Muscle of leg (tissue), 11 donors: ENCODE data around the gene MBOAT1. TPM values are rescaled to one million over a fixed set of nuclear protein-coding genes. Genes with fewer than 3 reads are reported as not detected.
"Not testable (repeated sequence)": the region's sequence is repeated elsewhere in the genome, so short reads cannot be mapped to it uniquely, and the experiment has no call there.

ENCODE experiments used
- DNase-seq: peaks from one replicate; pipeline ENCODE4 v3.0.0; 2013
- H3K27ac ChIP-seq: one replicate; pipeline ENCODE4 v1.5.1; 2013; ENCODE audit warnings: mild to moderate bottlenecking, low read length, control low read depth
- H3K27me3 ChIP-seq: one replicate; pipeline ENCODE4 v1.6.1; 2013; ENCODE audit warnings: low read length; ENCODE audit not compliant: control insufficient read depth, insufficient read depth
- H3K36me3 ChIP-seq: one replicate; pipeline ENCODE4 v1.6.1; 2013; ENCODE audit warnings: low read length; ENCODE audit not compliant: control insufficient read depth, insufficient read depth
- H3K4me1 ChIP-seq: one replicate; pipeline ENCODE4 v1.6.1; 2013; ENCODE audit warnings: low read length; ENCODE audit not compliant: control insufficient read depth, insufficient read depth
- H3K4me3 ChIP-seq: one replicate; pipeline ENCODE4 v1.5.1; 2013; ENCODE audit warnings: low read length, control low read depth
- H3K9me3 ChIP-seq: replicated peaks from 2 replicates; pipeline ENCODE4 v1.6.1; 2013; ENCODE audit warnings: low read depth, low read length; ENCODE audit not compliant: control insufficient read depth
- WGBS: methylation state at CpG from one replicate; pipeline ENCODE4 v1.1.5; 2013; ENCODE audit warnings: missing lambda C conversion rate; ENCODE audit not compliant: insufficient coverage; 5-methylcytosine and 5-hydroxymethylcytosine counted together
- polyA plus RNA-seq, 8 donors: library from polyadenylated mRNA; unstranded; fragments of 120-200 nt; gene quantifications; one replicate each; pipeline versions ENCODE4 v1.2.1 to v1.2.3, GENCODE V29; 2013; ENCODE audit warnings: inconsistent platforms in 1 of 8, low replicate concordance in 1 of 8; ENCODE audit not compliant: insufficient read length in 8 of 8, insufficient read depth in 1 of 8
- total RNA-seq: library from RNA; stranded (reverse); fragments of 120-200 nt; gene quantifications from one replicate; pipeline ENCODE4 v1.2.4, GENCODE V29; 2013

The MBOAT1 gene
- total and polyA plus RNA-seq, 9 donors = 3.5 to 6.1 (median 4.5) TPM

DNA sequence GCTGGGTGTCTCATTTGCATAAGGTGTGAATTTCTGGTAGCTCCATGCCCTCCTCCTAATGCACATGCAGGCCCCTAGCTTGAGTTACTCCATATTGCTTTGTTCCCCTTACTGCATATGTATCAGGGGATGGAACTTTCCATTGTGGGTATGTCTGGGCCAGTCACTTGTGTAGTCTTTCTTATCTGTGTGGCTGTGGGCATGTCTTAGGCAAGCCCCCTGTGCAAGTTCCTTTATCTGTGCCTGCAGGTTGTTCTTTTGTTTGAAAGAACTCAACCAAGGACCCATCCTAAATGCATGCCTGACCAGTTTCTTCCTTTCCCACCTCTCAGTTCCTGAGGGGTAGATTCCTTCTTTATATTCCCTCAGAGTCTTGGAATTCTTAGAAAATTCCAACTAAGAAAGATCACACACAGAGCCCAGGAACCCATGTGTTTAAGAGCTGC lies 23.6 kb downstream of the MBOAT1 start:
- Histone ChIP-seq H3K36me3 (no peaks in the 10 kb centered on the region), H3K27ac (no peak overlapping the region), H3K4me3 (no peak overlapping the region), H3K4me1 (no peaks in the 10 kb centered on the region), H3K27me3 (no peaks in the 10 kb centered on the region), H3K9me3 (no peaks in the 10 kb centered on the region)
- DNase-seq = no peak

DNA sequence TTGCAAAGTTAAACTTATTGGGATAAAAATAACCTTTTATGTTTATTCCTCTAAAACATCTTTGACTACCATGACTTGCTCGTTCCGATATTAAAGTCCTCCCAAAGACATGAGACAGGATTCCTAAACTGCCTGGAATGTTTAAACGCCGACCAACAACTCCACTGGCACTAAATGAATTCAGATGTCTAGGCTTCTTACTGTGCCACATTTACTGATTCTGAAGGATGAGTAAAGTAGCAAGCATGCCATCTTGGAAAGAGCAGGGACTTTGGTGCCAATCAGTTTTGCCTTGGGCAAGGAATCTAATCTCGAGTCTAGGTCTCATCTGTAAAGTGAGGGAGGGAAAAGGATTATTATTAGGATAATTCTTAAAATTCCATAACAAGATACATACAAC lies 25.3 kb downstream of the MBOAT1 start:
- no peaks in the 10 kb centered on the region for H3K4me1 ChIP-seq
- 100% methylated on average over 2 of the region's 5 CpGs for WGBS
- no peaks in the 10 kb centered on the region for H3K36me3 ChIP-seq
- H3K9me3 ChIP-seq = no peaks in the 10 kb centered on the region
- DNase-seq = no peak
- no peaks in the 10 kb centered on the region for H3K27me3 ChIP-seq
- no peak overlapping the region for H3K4me3 ChIP-seq
- no peak overlapping the region for H3K27ac ChIP-seq

DNA sequence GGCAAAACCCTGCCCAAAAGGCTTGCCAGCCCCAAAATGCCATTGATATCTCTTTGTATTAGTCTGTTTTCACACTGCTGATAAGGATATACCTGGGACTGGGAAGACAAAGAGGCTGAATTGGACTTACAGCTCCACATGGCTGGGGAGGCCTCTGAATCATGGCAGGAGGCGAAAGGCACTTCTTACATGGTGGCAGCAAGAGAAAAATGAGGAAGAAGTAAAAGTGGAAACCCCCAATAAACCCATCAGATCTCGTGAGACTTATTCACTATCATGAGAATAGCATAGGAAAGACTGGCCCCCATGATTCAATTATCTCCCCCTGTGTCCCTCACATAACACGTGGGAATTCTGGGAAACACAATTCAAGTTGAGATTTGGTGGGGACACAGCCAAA lies 28.6 kb downstream of the MBOAT1 start:
- H3K4me1 ChIP-seq = peaks cover 4% of the 10 kb centered on the region
- no peak overlapping the region for H3K4me3 ChIP-seq
- H3K27ac ChIP-seq = no peak overlapping the region
- DNase-seq = no peak
- H3K27me3 ChIP-seq = no peaks in the 10 kb centered on the region
- no peaks in the 10 kb centered on the region for H3K9me3 ChIP-seq
- no peaks in the 10 kb centered on the region for H3K36me3 ChIP-seq
- WGBS = 100% methylated on average over 1 of the region's 3 CpGs

- DNase-seq = no peak
- Histone ChIP-seq H3K4me3 (no peak overlapping the region), H3K9me3 (no peaks in the 10 kb centered on the region), H3K27ac (no peak overlapping the region), H3K27me3 (no peaks in the 10 kb centered on the region), H3K4me1 (peaks cover 4% of the 10 kb centered on the region), H3K36me3 (no peaks in the 10 kb centered on the region)
- 100% methylated on average over 1 of the region's 2 CpGs for whole genome bisulfite sequencing
Measured at GRCh38 chr6:20182926-20183521, 29.2 kb downstream of the MBOAT1 start.

GRCh38 chr6:20182069-20182468 lies 30.2 kb downstream of the MBOAT1 start:
- Histone ChIP-seq H3K27ac (no peak overlapping the region), H3K9me3 (no peaks in the 10 kb centered on the region), H3K27me3 (no peaks in the 10 kb centered on the region), H3K4me1 (peaks cover 4% of the 10 kb centered on the region), H3K36me3 (no peaks in the 10 kb centered on the region), H3K4me3 (no peak overlapping the region)
- no CpG with 5 or more reads among the region's 2 CpGs for WGBS
- DNase-seq = no peak

DNA sequence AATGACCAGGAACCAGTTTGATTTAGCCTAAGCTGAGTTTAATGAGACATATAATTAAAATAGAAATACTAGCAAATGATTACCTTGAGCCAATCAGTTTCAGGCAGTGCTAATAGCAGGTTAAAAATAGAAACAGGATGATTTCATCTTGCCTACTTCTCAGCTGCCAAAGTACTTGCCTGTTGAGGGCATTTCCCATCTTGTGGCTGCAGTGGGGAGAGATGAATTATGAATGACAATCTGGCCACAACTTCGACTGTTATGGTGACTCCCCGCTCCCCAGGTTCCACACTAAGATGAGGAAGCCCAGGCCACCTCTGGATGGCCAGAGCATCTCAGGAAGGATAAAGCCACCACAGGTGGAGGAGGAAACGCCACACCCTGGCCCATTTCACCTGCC lies 31.3 kb downstream of the MBOAT1 start:
- no peaks in the 10 kb centered on the region for H3K9me3 ChIP-seq
- no peaks in the 10 kb centered on the region for H3K36me3 ChIP-seq
- H3K27ac ChIP-seq = no peak overlapping the region
- no peaks in the 10 kb centered on the region for H3K27me3 ChIP-seq
- H3K4me1 ChIP-seq = peaks cover 4% of the 10 kb centered on the region
- no peak for DNase-seq
- no peak overlapping the region for H3K4me3 ChIP-seq
- 80% methylated on average over 3 of the region's 3 CpGs for WGBS

DNA sequence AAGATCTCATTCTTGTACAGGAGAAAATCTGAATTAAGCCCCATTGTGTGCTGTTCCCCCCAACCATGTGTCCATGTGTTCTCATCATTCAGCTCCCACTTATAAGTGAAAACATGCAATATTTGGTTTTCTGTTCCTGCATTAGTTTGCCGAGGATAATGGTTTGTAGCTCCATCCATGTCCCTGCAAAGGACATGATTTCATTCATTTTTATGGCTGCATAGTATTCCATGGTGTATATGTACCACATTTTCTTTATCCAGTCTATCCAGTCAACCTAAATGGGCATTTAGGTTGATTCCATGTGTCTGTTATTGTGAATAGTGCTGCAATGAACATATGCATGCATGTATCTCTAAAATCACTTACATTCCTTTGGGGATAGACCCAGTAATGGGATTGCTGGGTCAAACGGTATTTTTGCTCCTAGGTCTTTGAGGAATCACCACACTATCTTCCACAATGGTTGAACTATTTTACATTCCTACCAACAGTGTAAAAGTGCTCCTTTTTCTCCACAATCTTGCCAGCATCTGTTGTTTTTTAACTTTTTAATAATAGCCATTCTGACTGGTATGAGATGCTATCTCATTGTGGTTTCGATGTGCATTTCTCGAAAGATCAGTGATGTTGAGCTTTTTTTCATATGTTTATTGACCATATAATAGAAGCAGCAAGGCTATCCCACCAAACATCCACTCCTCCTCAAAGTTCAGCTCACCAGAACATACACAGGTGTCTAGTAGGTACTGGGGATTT lies 32.8 kb downstream of the MBOAT1 start:
- DNase-seq, H3K27ac ChIP-seq, H3K4me3 ChIP-seq, H3K9me3 ChIP-seq, H3K27me3 ChIP-seq, H3K36me3 ChIP-seq, H3K4me1 ChIP-seq: not testable (repeated sequence)
- WGBS = no CpG with 5 or more reads among the region's 4 CpGs

GRCh38 chr6:20178327-20178726 lies 33.9 kb downstream of the MBOAT1 start:
- H3K27me3 ChIP-seq = no peaks in the 10 kb centered on the region
- no peaks in the 10 kb centered on the region for H3K36me3 ChIP-seq
- WGBS = no CpG with 5 or more reads among the region's 2 CpGs

GRCh38 chr6:20175810-20176410 lies 36.4 kb downstream of the MBOAT1 start:
- no peak for DNase-seq
- Histone ChIP-seq H3K4me3 (no peak overlapping the region), H3K27me3 (no peaks in the 10 kb centered on the region), H3K36me3 (no peaks in the 10 kb centered on the region), H3K4me1 (peaks cover 3% of the 10 kb centered on the region), H3K27ac (no peak overlapping the region), H3K9me3 (no peaks in the 10 kb centered on the region)
- WGBS = 100% methylated on average over 1 of the region's 4 CpGs

More at GRCh38 chr6:20178327-20178726, 33.9 kb downstream of the MBOAT1 start:
- no peak overlapping the region for H3K27ac ChIP-seq
- H3K9me3 ChIP-seq = no peaks in the 10 kb centered on the region
- peaks cover 4% of the 10 kb centered on the region for H3K4me1 ChIP-seq
- no peak for DNase-seq
- no peak overlapping the region for H3K4me3 ChIP-seq
